H9 (cell line): ENCODE data around the gene DPF1. TPM values are rescaled to one million over a fixed set of nuclear protein-coding genes. Genes with fewer than 3 reads are reported as not detected.

Experiments
- DNase-seq: peaks from one replicate; pipeline ENCODE4 v3.0.0-alpha.2; 2017
- H2AFZ ChIP-seq: one replicate; pipeline ENCODE4 v1.6.1; 2013; ENCODE audit warnings: mild to moderate bottlenecking, low read length, control low read depth, moderate library complexity
- H2AK5ac ChIP-seq: 2 replicates; pipeline ENCODE4 v1.6.1; 2013; ENCODE audit warnings: low read length, control low read depth, mixed read lengths; ENCODE audit not compliant: insufficient read length
- H2BK120ac ChIP-seq: one replicate; pipeline ENCODE4 v1.6.1; 2013; ENCODE audit warnings: low read depth, mild to moderate bottlenecking, low read length, control low read depth, inconsistent platforms; ENCODE audit not compliant: poor library complexity, severe bottlenecking
- H2BK12ac ChIP-seq: 2 replicates; pipeline ENCODE4 v1.6.1; 2013; ENCODE audit warnings: low read length, control low read depth, mixed read lengths, low read depth; ENCODE audit not compliant: insufficient read length
- H2BK15ac ChIP-seq: 2 replicates; pipeline ENCODE4 v1.6.1; 2013; ENCODE audit warnings: low read depth, low read length, control low read depth
- H2BK20ac ChIP-seq: one replicate; pipeline ENCODE4 v1.6.1; 2013; ENCODE audit warnings: low read depth, mild to moderate bottlenecking, low read length, control low read depth, inconsistent platforms; ENCODE audit not compliant: poor library complexity, severe bottlenecking
- H2BK5ac ChIP-seq: 2 replicates; pipeline ENCODE4 v1.6.1; 2013; ENCODE audit warnings: low read length, control low read depth, mixed read lengths; ENCODE audit not compliant: insufficient read length
- H3K14ac ChIP-seq: 2 replicates; pipeline ENCODE4 v1.6.1; 2013; ENCODE audit warnings: low read length, control low read depth; ENCODE audit not compliant: insufficient read depth
- H3K18ac ChIP-seq: 2 replicates; pipeline ENCODE4 v1.6.1; 2013; ENCODE audit warnings: low read depth, mild to moderate bottlenecking, mixed read lengths, low read length, control low read depth; ENCODE audit not compliant: insufficient read length
- H3K23ac ChIP-seq: 2 replicates; pipeline ENCODE4 v1.6.1; 2013; ENCODE audit warnings: low read length, control low read depth, mixed read lengths, low read depth; ENCODE audit not compliant: insufficient read length
- H3K23me2 ChIP-seq: 2 replicates; pipeline ENCODE4 v1.6.1; 2013; ENCODE audit warnings: low read depth, mild to moderate bottlenecking, mixed read lengths, low read length, control low read depth; ENCODE audit not compliant: insufficient read length, poor library complexity, severe bottlenecking
- H3K27ac ChIP-seq: 2 replicates; pipeline ENCODE4 v1.5.1; 2013; ENCODE audit warnings: low read length, control low read depth, mixed read lengths, low read depth; ENCODE audit not compliant: insufficient read length
- H3K27me3 ChIP-seq: 2 replicates; pipeline ENCODE4 v1.6.1; 2013; ENCODE audit warnings: low read length, control low read depth, inconsistent platforms; ENCODE audit not compliant: insufficient read depth
- H3K4ac ChIP-seq: 2 replicates; pipeline ENCODE4 v1.6.1; 2013; ENCODE audit warnings: low read depth, mild to moderate bottlenecking, control low read depth, inconsistent platforms, low read length, moderate library complexity
- H3K4me1 ChIP-seq: 2 replicates; pipeline ENCODE4 v1.6.1; 2013; ENCODE audit warnings: low read length, control low read depth, inconsistent platforms; ENCODE audit not compliant: insufficient read depth
- H3K4me2 ChIP-seq: 2 replicates; pipeline ENCODE4 v1.6.1; 2013; ENCODE audit warnings: low read length, control low read depth, mixed read lengths; ENCODE audit not compliant: insufficient read length, insufficient read depth
- H3K56ac ChIP-seq: 2 replicates; pipeline ENCODE4 v1.6.1; 2013; ENCODE audit warnings: low read depth, mild to moderate bottlenecking, mixed read lengths, low read length, control low read depth; ENCODE audit not compliant: insufficient read length
- H3K79me1 ChIP-seq: 2 replicates; pipeline ENCODE4 v1.6.1; 2013; ENCODE audit warnings: low read depth, mild to moderate bottlenecking, moderate library complexity, low read length, control low read depth, inconsistent platforms; ENCODE audit not compliant: insufficient read depth, poor library complexity, severe bottlenecking
- H3K79me2 ChIP-seq: 2 replicates; pipeline ENCODE4 v1.6.1; 2013; ENCODE audit warnings: low read length, control low read depth, inconsistent platforms; ENCODE audit not compliant: insufficient read depth
- H3K9ac ChIP-seq: 2 replicates; pipeline ENCODE4 v1.6.1; 2013; ENCODE audit warnings: low read length, control low read depth, mixed read lengths; ENCODE audit not compliant: insufficient read length; ENCODE audit errors: extremely low read depth
- H3K9me3 ChIP-seq: one replicate; pipeline ENCODE4 v1.6.1; 2013; ENCODE audit warnings: low read depth, low read length, inconsistent platforms; ENCODE audit not compliant: control insufficient read depth
- H3T11ph ChIP-seq: one replicate; pipeline ENCODE4 v1.6.1; 2013; ENCODE audit warnings: mild to moderate bottlenecking, low read length, control low read depth, inconsistent platforms
- H4K20me1 ChIP-seq: one replicate; pipeline ENCODE4 v1.6.1; 2013; ENCODE audit not compliant: control insufficient read depth, insufficient read length, insufficient read depth
- H4K5ac ChIP-seq: 2 replicates; pipeline ENCODE4 v1.6.1; 2013; ENCODE audit warnings: low read depth, mild to moderate bottlenecking, mixed read lengths, low read length, control low read depth; ENCODE audit not compliant: insufficient read length
- H4K8ac ChIP-seq: replicated peaks from 2 replicates; pipeline ENCODE4 v1.6.1; 2013; ENCODE audit warnings: low read length, control low read depth, mixed read lengths, low read depth; ENCODE audit not compliant: insufficient read length
- H4K91ac ChIP-seq: 2 replicates; pipeline ENCODE4 v1.6.1; 2013; ENCODE audit warnings: low read depth, mild to moderate bottlenecking, moderate library complexity, mixed read lengths, low read length, control low read depth; ENCODE audit not compliant: insufficient read length
- H3K27ac Mint-ChIP-seq, 3 experiments: 2 replicates in 2 of 3; 3 replicates in 1 of 3; pipeline ENCODE4 v1.8.0; 2020 to 2021; ENCODE audit warnings: mixed read lengths in 3 of 3, mild to moderate bottlenecking in 1 of 3, moderate library complexity in 1 of 3
- H3K27me3 Mint-ChIP-seq: 2 replicates; pipeline ENCODE4 v1.8.0; 2021; ENCODE audit warnings: low read depth, mild to moderate bottlenecking, moderate library complexity, mixed read lengths
- H3K36me3 Mint-ChIP-seq, 3 experiments: 2 replicates in 2 of 3; 3 replicates in 1 of 3; pipeline ENCODE4 v1.8.0; 2020 to 2021; ENCODE audit warnings: low read depth in 3 of 3, mixed read lengths in 3 of 3; ENCODE audit not compliant: insufficient read depth in 1 of 3
- H3K4me1 Mint-ChIP-seq, 2 experiments: 2 replicates each; pipeline ENCODE4 v1.8.0; 2020; ENCODE audit warnings: mixed read lengths in 2 of 2
- H3K4me3 Mint-ChIP-seq, 2 experiments: 2 replicates in 1 of 2; 3 replicates in 1 of 2; pipeline ENCODE4 v1.8.0; 2020 to 2021; ENCODE audit warnings: mild to moderate bottlenecking in 2 of 2, mixed read lengths in 2 of 2, moderate library complexity in 1 of 2
- H3K9me3 Mint-ChIP-seq, 2 experiments: 2 replicates in 1 of 2; 3 replicates in 1 of 2; pipeline ENCODE4 v1.8.0; 2020; ENCODE audit warnings: mild to moderate bottlenecking in 2 of 2, mixed read lengths in 2 of 2, moderate library complexity in 1 of 2
- CTCF ChIP-seq: fragments of 200-600 bp; sonication (generic); conservative IDR thresholded peaks from 3 replicates; pipeline ENCODE4 v1.8.0; 2021; ENCODE audit warnings: antibody characterized with exemption, mild to moderate bottlenecking
- WGBS: extraction: QIAGEN DNeasy Blood & Tissue Kit; methylation state at CpG from one replicate; pipeline ENCODE4 v1.1.7; 2013; ENCODE audit warnings: missing lambda C conversion rate, low lambda C conversion rate, mixed read lengths; ENCODE audit not compliant: insufficient read length; ENCODE audit errors: extremely low coverage; 5-methylcytosine and 5-hydroxymethylcytosine counted together
- total RNA-seq: library from RNA; stranded (reverse); gene quantifications from 2 replicates; pipeline ENCODE4 v1.2.1, GENCODE V29; 2021

DPF1 gene
- total RNA-seq, 1 experiment from 2014 or later = 12.0 TPM

- Histone ChIP-seq H3K4ac (no peak overlapping the region), H3K18ac (no peak overlapping the region), H2BK20ac (no peak overlapping the region), H4K5ac (no peak overlapping the region), H4K20me1 (no peaks in the 10 kb centered on the region), H3K9me3 (no peaks in the 10 kb centered on the region), H3K4me2 (no peak overlapping the region), H2AFZ (no peak overlapping the region), H3K23ac (no peak overlapping the region), H2BK12ac (no peak overlapping the region), H2BK120ac (no peak overlapping the region), H2AK5ac (no peak overlapping the region), H3K27me3 (no peaks in the 10 kb centered on the region), H3K79me1 (no peaks in the 10 kb centered on the region), H3K4me1 (0 out of 2 replicates have a peak, but pooled peaks cover under 1% of the 10 kb centered on the region), H3K27ac (no peak overlapping the region), H2BK5ac (no peak overlapping the region), H3K79me2 (no peaks in the 10 kb centered on the region), H3K14ac (no peak overlapping the region), H4K91ac (no peak overlapping the region), H3K9ac (no peak overlapping the region), H2BK15ac (no peak overlapping the region), H3K56ac (no peak overlapping the region), H4K8ac (no peak overlapping the region), H3T11ph (no peak overlapping the region), H3K23me2 (peaks cover 3% of the 10 kb centered on the region)
- Mint-ChIP-seq H3K4me3 (no peak overlapping the region; a peak in 1 of 5 replicates), H3K9me3 (no peaks in the 10 kb centered on the region; a peak in 1 of 5 replicates), H3K27me3 (peaks cover 9% of the 10 kb centered on the region), H3K27ac (no peak overlapping the region; a peak in 1 of 7 replicates), H3K4me1 (peaks cover 15 to 32% of the 10 kb centered on the region in 2 experiments), H3K36me3 (peaks cover 10 to 21% (median 18%) of the 10 kb centered on the region in 3 experiments)
- no peak for TF ChIP-seq CTCF
- WGBS = no CpG with 5 or more reads among the region's 64 CpGs
- DNase-seq = peak; percentile 65
These were observed 1.8 kb downstream of the DPF1 start for GRCh38 chr19:38221919-38222830.
